GM12878 (cell line): ENCODE measurements around the gene RALGAPA1. TPM values are rescaled to one million over a fixed set of nuclear protein-coding genes. Genes with fewer than 3 reads are reported as not detected.

Source experiments
- ATAC-seq: fragments of 200-7000 bp; cut with Tn5 transposase; 3 replicates; pipeline ENCODE4 v1.9.1; 2020; ENCODE audit warnings: mild to moderate bottlenecking, moderate library complexity
- BruUV-seq: library from RNA; stranded (reverse); fragments of 400-500 nt; replicated peaks from 2 replicates; lab custom pipeline; 2021; lab: Mats Ljungman, UMichigan
- CTCF ChIA-PET: fragments of 300-600 bp; sonication (Branson Sonifier 250); formaldehyde crosslinking; extraction: SDS; loops from one replicate; lab custom pipeline; 2021; ENCODE audit warnings: inconsistent platforms; lab: Yijun Ruan, JAX
- POLR2A ChIA-PET: fragments of 350-600 bp; formaldehyde crosslinking; extraction: SDS; loops from one replicate; lab custom pipeline; 2021; ENCODE audit warnings: inconsistent platforms; lab: Charles Lee
- RAD21 ChIA-PET: fragments of 300-600 bp; sonication (Branson Sonifier 250); formaldehyde crosslinking; loops from one replicate; lab custom pipeline; 2023; ENCODE audit warnings: antibody characterized with exemption; ENCODE audit not compliant: unreplicated experiment; lab: Charles Lee
- SMC1A ChIA-PET: fragments of 300-600 bp; sonication (Branson Sonifier 250); formaldehyde crosslinking; loops from one replicate; lab custom pipeline; 2023; ENCODE audit not compliant: unreplicated experiment, uncharacterized antibody; lab: Charles Lee
- DNase-seq: peaks from one replicate; pipeline ENCODE4 v3.0.0-alpha.2; 2011; ENCODE audit warnings: low read depth, low spot score
- FAIRE-seq: peaks from 3 replicates; lab custom pipeline; 2011; peaks lifted over from hg19 to GRCh38; lab: Jason Lieb, UNC
- H2AFZ ChIP-seq: 2 replicates; pipeline ENCODE4 v1.6.0; 2011; ENCODE audit warnings: low read depth, low read length, control low read depth; ENCODE audit not compliant: control insufficient read depth
- H3K27ac ChIP-seq: 2 replicates; pipeline ENCODE4 v1.5.1; 2011; ENCODE audit warnings: control low read depth; ENCODE audit not compliant: control insufficient read depth, insufficient read depth
- H3K27me3 ChIP-seq, 2 experiments: replicated peaks in 1 of 2; 2 replicates each; pipeline versions ENCODE4 v1.6.0 to v1.6.1; 2011; ENCODE audit warnings: low read length in 1 of 2; ENCODE audit not compliant: control insufficient read depth in 2 of 2, insufficient read depth in 2 of 2
- H3K36me3 ChIP-seq, 2 experiments: 2 replicates each; pipeline ENCODE4 v1.5.1; 2011; ENCODE audit warnings: low read length in 1 of 2; ENCODE audit not compliant: control insufficient read depth in 2 of 2, insufficient read depth in 2 of 2
- H3K4me1 ChIP-seq: 2 replicates; pipeline ENCODE4 v1.6.1; 2011; ENCODE audit warnings: mild to moderate bottlenecking, low read length, moderate library complexity, mixed read lengths; ENCODE audit not compliant: control insufficient read depth, insufficient read depth
- H3K4me2 ChIP-seq: 2 replicates; pipeline ENCODE4 v1.6.0; 2011; ENCODE audit warnings: control low read depth; ENCODE audit not compliant: control insufficient read depth, insufficient read depth
- H3K4me3 ChIP-seq: fragments of 200-600 bp; sonication (generic); 2 replicates; pipeline ENCODE4 v1.5.1; 2016
- H3K79me2 ChIP-seq: 2 replicates; pipeline ENCODE4 v1.6.0; 2011; ENCODE audit warnings: low read length; ENCODE audit not compliant: control insufficient read depth, insufficient read depth
- H3K9ac ChIP-seq: 2 replicates; pipeline ENCODE4 v1.8.0; 2011; ENCODE audit warnings: low read length, control low read depth, mixed read lengths; ENCODE audit not compliant: control insufficient read depth, insufficient read depth
- H3K9me3 ChIP-seq: replicated peaks from 3 replicates; pipeline ENCODE4 v1.5.1; 2011; ENCODE audit warnings: mild to moderate bottlenecking, low read length; ENCODE audit not compliant: control insufficient read depth, insufficient read depth
- H4K20me1 ChIP-seq: 2 replicates; pipeline ENCODE4 v1.6.0; 2011; ENCODE audit not compliant: control insufficient read depth, insufficient read depth
- BHLHE40 ChIP-seq, 2 experiments: fragments of 450-650 bp in 1 of 2; IDR thresholded peaks; 2 replicates each; pipeline ENCODE4 v1.6.1; 2011 to 2017; ENCODE audit warnings: low read depth in 2 of 2, borderline replicate concordance in 1 of 2, improper control_type of control experiment in 1 of 2, low read length in 1 of 2, mild to moderate bottlenecking in 1 of 2
- CREM ChIP-seq: IDR thresholded peaks from 2 replicates; pipeline ENCODE4 v1.6.1; 2014; ENCODE audit warnings: antibody characterized with exemption, low read depth
- EED ChIP-seq: sonication (generic); IDR thresholded peaks from 2 replicates; pipeline ENCODE4 v1.6.1; 2016; ENCODE audit warnings: antibody characterized with exemption, low read depth
- ELK1 ChIP-seq: IDR thresholded peaks from 2 replicates; pipeline ENCODE4 v1.6.1; 2012; ENCODE audit warnings: low read depth, low read length, improper control_type of control experiment
- IKZF2 ChIP-seq, 2 experiments: fragments of 450-650 bp; IDR thresholded peaks; 2 replicates each; pipeline ENCODE4 v1.6.1; 2017; ENCODE audit warnings: mild to moderate bottlenecking in 2 of 2, moderate library complexity in 2 of 2
- KLF5 ChIP-seq: fragments of 450-650 bp; IDR thresholded peaks from 2 replicates; pipeline ENCODE4 v1.6.1; 2014; ENCODE audit warnings: mild to moderate bottlenecking; ENCODE audit not compliant: partially characterized antibody
- NR2F1 ChIP-seq: fragments of 450-650 bp; conservative IDR thresholded peaks from 2 replicates; pipeline ENCODE4 v1.6.1; 2017; ENCODE audit warnings: mild to moderate bottlenecking
- PAX5 ChIP-seq: IDR thresholded peaks from 2 replicates; pipeline ENCODE4 v1.6.1; 2011; ENCODE audit warnings: low read depth, low read length, borderline replicate concordance
- RCOR1 ChIP-seq: conservative IDR thresholded peaks from 2 replicates; pipeline ENCODE4 v1.6.1; 2012; ENCODE audit warnings: low read depth, low read length, improper control_type of control experiment
- SKIL ChIP-seq: fragments of 450-650 bp; IDR thresholded peaks from 2 replicates; pipeline ENCODE4 v1.6.1; 2017; ENCODE audit warnings: mild to moderate bottlenecking, low read depth, inconsistent platforms; ENCODE audit not compliant: poor library complexity, severe bottlenecking
- SMAD5 ChIP-seq: IDR thresholded peaks from 2 replicates; pipeline ENCODE4 v1.6.1; 2016; ENCODE audit warnings: antibody characterized with exemption, low read depth
- SMARCA5 ChIP-seq: fragments of 450-650 bp; IDR thresholded peaks from 2 replicates; pipeline ENCODE4 v1.6.1; 2017; ENCODE audit warnings: mild to moderate bottlenecking
- SPI1 ChIP-seq: IDR thresholded peaks from 2 replicates; pipeline ENCODE4 v1.6.1; 2011; ENCODE audit warnings: low read depth, mild to moderate bottlenecking, low read length, moderate library complexity, borderline replicate concordance; ENCODE audit not compliant: insufficient read depth
- SREBF2 ChIP-seq: IDR thresholded peaks from 2 replicates; pipeline ENCODE4 v1.6.1; 2012; ENCODE audit warnings: mild to moderate bottlenecking, low read length
- WGBS: methylation state at CpG from one replicate; pipeline ENCODE4 v1.1.6; 2016; ENCODE audit warnings: low lambda C conversion rate; ENCODE audit not compliant: insufficient replicate concordance, insufficient coverage; ENCODE audit errors: missing lambda C conversion rate; 5-methylcytosine and 5-hydroxymethylcytosine counted together
- in situ Hi-C: fragments of 300-500 bp; cut with MboI; formaldehyde crosslinking; loops from 9 replicates; pipeline ENCODE4 v1.14.3; 2018; ENCODE audit warnings: mixed read lengths
- intact Hi-C: fragments of 100-400 bp; cut with micrococcal nuclease; formaldehyde crosslinking; loops from one replicate; pipeline ENCODE4 v1.14.2; 2022; ENCODE audit not compliant: unreplicated experiment
- polyA plus RNA-seq, 11 experiments: library from polyadenylated mRNA; depleted of rRNA in 4 of 11; unstranded in 6 of 11; stranded (reverse) in 5 of 11; fragments of >200 nt; fragmentation: Nextera tagmentation in 4 of 11; fragmentation: Illumina TruSeq in 1 of 11; extraction: Ambion mirVana in 4 of 11; extraction: Trizol in 1 of 11; gene quantifications; 1 replicate in 1 of 11; 2 replicates in 10 of 11; pipeline versions ENCODE4 v1.2.1 to v1.2.3, GENCODE V29; 2011 to 2016; ENCODE audit warnings: inconsistent platforms in 2 of 11, missing spikeins in 2 of 11, low read depth in 1 of 11
- total RNA-seq, 4 experiments: library from RNA; depleted of rRNA in 3 of 4; stranded (reverse); fragments of >200 nt in 3 of 4; fragmentation: Illumina TruSeq in 1 of 4; extraction: Trizol in 1 of 4; gene quantifications; 2 replicates each; pipeline versions ENCODE4 v1.2.1 to v1.2.3, GENCODE V29; 2013 to 2021

The RALGAPA1 gene
- total and polyA plus RNA-seq, 10 of the 15 experiments (the other 5 are each of a cell fraction or from before 2014, with no cell fraction given), result 5.6 to 26.7 (median 14.7) TPM

DNA sequence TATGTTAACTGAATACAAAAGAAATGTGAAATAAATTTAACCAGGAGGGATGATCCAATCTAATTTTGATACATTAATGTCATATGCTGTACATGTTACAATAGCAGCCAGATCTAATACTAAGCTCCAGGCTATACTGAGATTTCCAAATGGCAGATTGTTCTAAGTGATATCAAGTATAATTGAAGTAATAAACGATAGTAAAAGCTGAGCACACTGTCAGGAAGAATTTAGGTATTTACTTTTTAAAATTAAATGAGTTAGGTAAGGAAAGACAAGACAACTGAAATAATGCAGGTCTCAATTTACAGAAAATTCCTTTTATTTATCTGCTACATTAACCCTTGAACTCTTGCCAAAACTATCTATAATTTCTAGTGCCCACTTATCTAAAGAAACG is 235.2 kb downstream of the RALGAPA1 start:
- Histone ChIP-seq H2AFZ (no peak overlapping the region), H4K20me1 (no peaks in the 10 kb centered on the region), H3K9me3 (no peaks in the 10 kb centered on the region), H3K4me1 (no peaks in the 10 kb centered on the region), H3K36me3 (no peaks in the 10 kb centered on the region), H3K27me3 (no peaks in the 10 kb centered on the region), H3K4me3 (no peak overlapping the region), H3K4me2 (no peak overlapping the region), H3K9ac (no peak overlapping the region), H3K79me2 (no peaks in the 10 kb centered on the region), H3K27ac (no peak overlapping the region)
- no TSS peak for BruUV-seq
- POLR2A ChIA-PET, result no interaction called here
- ATAC-seq (no peak), FAIRE-seq (no peak), DNase-seq (no peak)
- in situ Hi-C loops, result no loop called here
- TF ChIP-seq SMAD5 (no peak), ELK1 (no peak), SPI1 (no peak), BHLHE40 (IDR thresholded peaks at IDR 0.05; ENCODE audit: borderline replicate concordance in 1 of 2, low read depth in 2 of 2, low read length in 1 of 2) (no peak), CREM (no peak), SMARCA5 (no peak), EED (no peak), SKIL (no peak), KLF5 (no peak), PAX5 (no peak), NR2F1 (no peak), SREBF2 (no peak), RCOR1 (no peak), IKZF2 (IDR thresholded peaks at IDR 0.05) (no peak)
- CTCF ChIA-PET, result no interaction called here
- intact Hi-C loops, result no loop called here
- RAD21 ChIA-PET, result no interaction called here
- 93% methylated on average over 2 of the region's 2 CpGs for WGBS
- SMC1A ChIA-PET, result interaction anchor here (0.6 to 1.4 kb wide), 2 partner anchors 85 to 226 kb away, joined by 3 read pairs; no protein-coding TSS in a partner anchor
